IMR-90 (cell line): ENCODE results near the gene PDE11A. TPM values are rescaled to one million over a fixed set of nuclear protein-coding genes. Genes with fewer than 3 reads are reported as not detected.

Experiments
- ATAC-seq: fragments of 200-7000 bp; cut with Tn5 transposase; 2 replicates; pipeline ENCODE4 v1.9.1; 2020; ENCODE audit warnings: low read depth, mild to moderate bottlenecking, moderate library complexity
- BruUV-seq: library from RNA; stranded (reverse); fragments of 400-500 nt; replicated peaks from 2 replicates; lab custom pipeline; 2021; lab: Mats Ljungman, UMichigan
- CTCF ChIA-PET: fragments of 300-600 bp; formaldehyde crosslinking; extraction: SDS; loops from one replicate; lab custom pipeline; 2021; ENCODE audit warnings: antibody characterized with exemption; lab: Yijun Ruan, JAX
- POLR2A ChIA-PET: fragments of 300-600 bp; sonication (Branson Sonifier 250); formaldehyde crosslinking; loops from one replicate; lab custom pipeline; 2022; ENCODE audit warnings: antibody characterized with exemption; ENCODE audit not compliant: unreplicated experiment; lab: Charles Lee
- DNase-seq: peaks from one replicate; pipeline ENCODE4 v3.0.0; 2013
- H2AFZ ChIP-seq: replicated peaks from 2 replicates; pipeline ENCODE3; 2013; ENCODE audit warnings: low read length, mild to moderate bottlenecking; ENCODE audit not compliant: poor library complexity
- H2AK5ac ChIP-seq: 2 replicates; pipeline ENCODE4 v1.6.1; 2013; ENCODE audit warnings: low read depth, low read length, inconsistent platforms
- H2AK9ac ChIP-seq: replicated peaks from 2 replicates; pipeline ENCODE3; 2013; ENCODE audit warnings: mild to moderate bottlenecking, low read depth, low read length, moderate library complexity; ENCODE audit not compliant: poor library complexity
- H2BK120ac ChIP-seq: 2 replicates; pipeline ENCODE4 v1.6.1; 2013; ENCODE audit warnings: low read depth, low read length, inconsistent platforms
- H2BK15ac ChIP-seq: 3 replicates; pipeline ENCODE4 v1.6.1; 2013; ENCODE audit warnings: low read depth, low read length, inconsistent platforms
- H2BK20ac ChIP-seq: 2 replicates; pipeline ENCODE4 v1.6.1; 2013; ENCODE audit warnings: low read depth, mild to moderate bottlenecking, inconsistent platforms, low read length, moderate library complexity
- H2BK5ac ChIP-seq: 2 replicates; pipeline ENCODE4 v1.6.1; 2013; ENCODE audit warnings: mild to moderate bottlenecking, low read depth, low read length, inconsistent platforms; ENCODE audit not compliant: poor library complexity, severe bottlenecking
- H3K14ac ChIP-seq: replicated peaks from 2 replicates; pipeline ENCODE4 v1.6.1; 2013; ENCODE audit warnings: low read depth, low read length, inconsistent platforms
- H3K18ac ChIP-seq: 2 replicates; pipeline ENCODE4 v1.6.1; 2013; ENCODE audit warnings: low read depth, low read length, control low read depth
- H3K23ac ChIP-seq: 2 replicates; pipeline ENCODE4 v1.6.1; 2013; ENCODE audit warnings: low read depth, low read length, inconsistent platforms
- H3K27ac ChIP-seq: 2 replicates; pipeline ENCODE4 v1.5.1; 2013; ENCODE audit warnings: mild to moderate bottlenecking, control low read depth, low read length; ENCODE audit not compliant: insufficient read depth
- H3K27me3 ChIP-seq: 2 replicates; pipeline ENCODE4 v1.6.1; 2013; ENCODE audit warnings: low read length; ENCODE audit not compliant: control insufficient read depth, insufficient read depth
- H3K36me3 ChIP-seq: 2 replicates; pipeline ENCODE4 v1.6.1; 2013; ENCODE audit warnings: low read length, mixed read lengths; ENCODE audit not compliant: control insufficient read depth, insufficient read depth
- H3K4ac ChIP-seq: 2 replicates; pipeline ENCODE4 v1.6.1; 2013; ENCODE audit warnings: low read depth, low read length, inconsistent platforms
- H3K4me1 ChIP-seq: 2 replicates; pipeline ENCODE4 v1.6.1; 2013; ENCODE audit warnings: low read length, mixed read lengths; ENCODE audit not compliant: control insufficient read depth, insufficient read depth
- H3K4me2 ChIP-seq: 2 replicates; pipeline ENCODE4 v1.6.1; 2013; ENCODE audit warnings: low read depth, mild to moderate bottlenecking, control low read depth, low read length, moderate library complexity
- H3K4me3 ChIP-seq: 2 replicates; pipeline ENCODE4 v1.5.1; 2013; ENCODE audit warnings: low read depth, mild to moderate bottlenecking, control low read depth, low read length, moderate library complexity; ENCODE audit not compliant: insufficient read depth
- H3K56ac ChIP-seq: 2 replicates; pipeline ENCODE4 v1.6.1; 2013; ENCODE audit warnings: low read length, inconsistent platforms; ENCODE audit not compliant: insufficient read depth; ENCODE audit errors: extremely low read depth
- H3K79me1 ChIP-seq, 2 experiments: 2 replicates each; pipeline ENCODE4 v1.6.1; 2013; ENCODE audit warnings: low read length in 2 of 2, inconsistent platforms in 1 of 2, low read depth in 1 of 2
- H3K9ac ChIP-seq: 2 replicates; pipeline ENCODE4 v1.6.1; 2013; ENCODE audit warnings: low read depth, low read length, control low read depth
- H3K9me1 ChIP-seq: 2 replicates; pipeline ENCODE4 v1.6.1; 2013; ENCODE audit warnings: low read length, inconsistent platforms; ENCODE audit not compliant: insufficient read depth
- H3K9me3 ChIP-seq: 2 replicates; pipeline ENCODE4 v1.6.1; 2013; ENCODE audit warnings: low read length; ENCODE audit not compliant: control insufficient read depth, insufficient read depth
- H4K20me1 ChIP-seq: 2 replicates; pipeline ENCODE4 v1.6.1; 2013; ENCODE audit warnings: low read length, inconsistent platforms; ENCODE audit not compliant: insufficient read depth
- H4K5ac ChIP-seq: 2 replicates; pipeline ENCODE4 v1.6.1; 2013; ENCODE audit warnings: mild to moderate bottlenecking, low read depth, low read length, control low read depth
- H4K8ac ChIP-seq, 2 experiments: 2 replicates each; pipeline ENCODE4 v1.6.1; 2013; ENCODE audit warnings: low read depth in 2 of 2, low read length in 2 of 2, control low read depth in 1 of 2, inconsistent platforms in 1 of 2
- H4K91ac ChIP-seq: 2 replicates; pipeline ENCODE4 v1.6.1; 2013; ENCODE audit warnings: low read depth, low read length, inconsistent platforms; ENCODE audit not compliant: insufficient read depth
- POLR2A ChIP-seq: IDR thresholded peaks from 2 replicates; pipeline ENCODE4 v1.6.1; 2012; ENCODE audit warnings: mild to moderate bottlenecking, low read depth, low read length
- SMC3 ChIP-seq: fragments of 150-350 bp; IDR thresholded peaks from 2 replicates; pipeline ENCODE4 v1.6.1; 2016; ENCODE audit warnings: low read depth, mild to moderate bottlenecking, antibody characterized with exemption, low read length, moderate library complexity
- USF2 ChIP-seq: fragments of 150-350 bp; IDR thresholded peaks from 2 replicates; pipeline ENCODE4 v1.6.1; 2017; ENCODE audit warnings: mild to moderate bottlenecking, antibody characterized with exemption, low read length, low read depth
- WGBS, 2 experiments: methylation state at CpG; one replicate each; pipeline versions ENCODE4 v1.1.5 to v1.1.7; 2013; ENCODE audit warnings: missing lambda C conversion rate in 2 of 2; ENCODE audit not compliant: insufficient read length in 1 of 2; ENCODE audit errors: extremely low coverage in 2 of 2; 5-methylcytosine and 5-hydroxymethylcytosine counted together
- dilution Hi-C: fragments of 300-500 bp; cut with HindIII; formaldehyde crosslinking; loops from one replicate; pipeline ENCODE4 v1.14.3; 2018; ENCODE audit warnings: low sequenced_read_pairs; ENCODE audit not compliant: unreplicated experiment
- in situ Hi-C: fragments of 300-500 bp; cut with MboI; formaldehyde crosslinking; loops from 3 replicates; pipeline ENCODE4 v1.14.3; 2019; ENCODE audit warnings: low sequenced_read_pairs, inconsistent platforms, mixed read lengths
- intact Hi-C: fragments of 100-400 bp; cut with micrococcal nuclease; formaldehyde crosslinking; loops from 2 replicates; pipeline ENCODE4 v1.10.0; 2022
- polyA plus RNA-seq, 3 experiments: library from polyadenylated mRNA; depleted of rRNA; stranded (reverse); fragments of >200 nt; gene quantifications; 2 replicates each; pipeline ENCODE4 v1.2.3, GENCODE V29; 2012; ENCODE audit warnings: low replicate concordance in 1 of 3
- total RNA-seq: library from RNA; depleted of rRNA; stranded (reverse); fragments of >200 nt; gene quantifications from 2 replicates; pipeline ENCODE4 v1.2.3, GENCODE V29; 2012

Gene PDE11A
- total and polyA plus RNA-seq, 2 of the 4 experiments (the other 2 are of a cell fraction): 0.21 to 0.72 TPM

- no peak overlapping the region for H4K5ac ChIP-seq
- H3K18ac ChIP-seq: no peak overlapping the region
- no peak overlapping the region for H3K4me3 ChIP-seq
- no peak overlapping the region for H3K9ac ChIP-seq
- CTCF ChIA-PET: no interaction called here
- 40% methylated on average over 2 of the region's 6 CpGs; no CpG with 5 or more reads in 1 of the 2 experiments for WGBS, 2 experiments
- DNase-seq: no peak
- intact Hi-C loops (no loop called here), in situ Hi-C loops (no loop called here), dilution Hi-C loops (no loop called here)
- H4K91ac ChIP-seq: no peak overlapping the region
- H2BK5ac ChIP-seq: no peak overlapping the region
- POLR2A ChIA-PET: no interaction called here
- TF ChIP-seq POLR2A (no peak), USF2 (no peak), SMC3 (no peak)
- no peak overlapping the region for H4K8ac ChIP-seq
- no peak overlapping the region for H3K23ac ChIP-seq
- H3K9me1 ChIP-seq: no peaks in the 10 kb centered on the region
- H2BK15ac ChIP-seq: no peak overlapping the region
- BruUV-seq: no TSS peak
- H3K4me1 ChIP-seq: no peaks in the 10 kb centered on the region
- H3K4ac ChIP-seq: no peak overlapping the region
- H3K56ac ChIP-seq: no peak overlapping the region
- H2AK5ac ChIP-seq: no peak overlapping the region
- H3K27me3 ChIP-seq: peaks cover 14% of the 10 kb centered on the region
- H3K9me3 ChIP-seq: no peaks in the 10 kb centered on the region
- no peaks in the 10 kb centered on the region for H3K79me1 ChIP-seq
- no peak overlapping the region for H2BK120ac ChIP-seq
- no peaks in the 10 kb centered on the region for H4K20me1 ChIP-seq
- H2AK9ac ChIP-seq: no peak overlapping the region
- no peak overlapping the region for H3K27ac ChIP-seq
- H3K36me3 ChIP-seq: no peaks in the 10 kb centered on the region
- H3K14ac ChIP-seq: no peak overlapping the region
- no peak overlapping the region for H3K4me2 ChIP-seq
- no peak overlapping the region for H2BK20ac ChIP-seq
- no peak overlapping the region for H2AFZ ChIP-seq
- 0 out of 2 replicates have a peak, but pooled peaks have one; percentile 24 for ATAC-seq
Observed at GRCh38 chr2:177597759-177598158, 474.8 kb downstream of the PDE11A start.
